ENCODE measurements around the gene ADGRD2.

Gene ADGRD2

GRCh38 chr9:124499216-124499615 is 49.0 kb downstream of the ADGRD2 start:
- DNase-seq: no peak

- DNase-seq: no peak
These were observed 50.0 kb downstream of the ADGRD2 start for GRCh38 chr9:124500028-124500795.

GRCh38 chr9:124500796-124501611 is 50.8 kb downstream of the ADGRD2 start:
- no peak for DNase-seq

GRCh38 chr9:124501771-124502320 is 51.6 kb downstream of the ADGRD2 start:
- DNase-seq: no peak

DNA sequence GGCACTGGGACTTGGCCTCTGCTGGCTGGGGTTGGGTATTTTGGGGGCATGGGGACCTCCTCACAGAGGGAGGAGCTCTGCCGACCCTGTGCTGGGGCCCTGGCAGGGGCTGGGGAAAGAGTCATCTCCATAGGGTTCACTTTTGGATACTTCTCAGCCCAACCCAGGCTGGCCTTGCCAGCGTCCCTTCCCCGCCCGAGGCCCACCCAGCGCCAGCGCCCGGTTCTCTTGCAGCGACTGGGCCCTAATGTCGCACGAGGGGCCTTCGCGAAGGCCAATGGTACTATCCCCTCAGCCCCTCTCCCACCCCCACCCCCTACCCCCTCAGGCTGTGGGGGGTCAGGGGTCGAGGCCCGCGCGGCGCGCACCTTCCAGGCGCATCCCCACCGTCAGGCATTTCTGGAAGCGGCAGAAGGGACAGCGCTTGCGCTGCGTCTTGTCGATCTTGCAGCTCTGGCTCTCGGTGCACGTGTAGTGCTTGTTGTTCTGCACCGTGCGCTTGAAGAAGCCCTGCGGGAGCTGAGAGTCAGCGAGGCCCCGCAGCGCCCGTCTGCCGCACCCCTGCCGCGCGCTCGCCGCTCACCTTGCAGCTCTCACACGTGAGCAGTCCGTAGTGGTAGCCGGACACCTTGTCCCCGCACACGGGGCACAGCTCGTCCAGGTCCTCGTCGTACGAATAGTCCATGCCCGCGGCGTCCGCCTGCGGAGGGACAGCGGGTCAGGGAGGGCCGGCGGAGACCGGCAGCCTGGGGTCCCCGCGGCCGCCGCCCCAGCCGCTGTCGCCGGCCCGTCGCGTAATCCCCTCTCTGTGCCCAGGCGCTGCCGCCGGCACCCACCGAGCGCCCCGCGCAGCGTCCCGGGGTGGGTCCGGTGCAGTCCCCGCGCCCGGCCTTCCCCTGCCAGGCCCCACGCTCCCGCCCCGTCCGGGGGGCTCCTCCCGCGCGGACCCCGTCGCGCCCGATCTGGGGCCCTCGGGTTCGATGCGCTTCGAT is 52.8 kb downstream of the ADGRD2 start:
- DNase-seq: no peak

- DNase-seq: no peak
These were observed 53.7 kb downstream of the ADGRD2 start for GRCh38 chr9:124503713-124504529.

- no peak for DNase-seq
These were observed 54.3 kb downstream of the ADGRD2 start for GRCh38 chr9:124504530-124505005.

GRCh38 chr9:124505006-124505900 is 55.0 kb downstream of the ADGRD2 start:
- DNase-seq: no peak

GRCh38 chr9:124505901-124506346 is 55.7 kb downstream of the ADGRD2 start:
- no peak for DNase-seq

DNA sequence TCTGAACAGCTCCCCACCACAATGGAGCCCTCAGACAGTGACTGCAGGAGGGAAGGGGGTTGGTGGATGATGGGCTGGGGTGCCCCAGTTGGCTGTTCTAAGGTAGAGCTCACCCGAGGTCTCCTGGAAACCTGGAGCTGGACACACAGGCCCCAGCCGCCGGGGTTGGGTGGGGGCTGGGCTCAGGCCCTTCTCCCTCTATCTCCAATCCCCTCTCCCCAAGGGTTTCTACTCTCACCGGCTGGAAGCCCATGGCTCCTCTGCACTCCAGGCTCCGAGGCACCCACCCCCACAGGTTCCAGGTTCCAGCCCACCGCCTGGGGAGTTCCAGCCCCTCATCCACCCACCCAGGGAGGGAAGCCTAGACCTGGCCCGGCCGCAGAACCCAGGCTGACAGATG is 56.2 kb downstream of the ADGRD2 start:
- DNase-seq: no peak

DNA sequence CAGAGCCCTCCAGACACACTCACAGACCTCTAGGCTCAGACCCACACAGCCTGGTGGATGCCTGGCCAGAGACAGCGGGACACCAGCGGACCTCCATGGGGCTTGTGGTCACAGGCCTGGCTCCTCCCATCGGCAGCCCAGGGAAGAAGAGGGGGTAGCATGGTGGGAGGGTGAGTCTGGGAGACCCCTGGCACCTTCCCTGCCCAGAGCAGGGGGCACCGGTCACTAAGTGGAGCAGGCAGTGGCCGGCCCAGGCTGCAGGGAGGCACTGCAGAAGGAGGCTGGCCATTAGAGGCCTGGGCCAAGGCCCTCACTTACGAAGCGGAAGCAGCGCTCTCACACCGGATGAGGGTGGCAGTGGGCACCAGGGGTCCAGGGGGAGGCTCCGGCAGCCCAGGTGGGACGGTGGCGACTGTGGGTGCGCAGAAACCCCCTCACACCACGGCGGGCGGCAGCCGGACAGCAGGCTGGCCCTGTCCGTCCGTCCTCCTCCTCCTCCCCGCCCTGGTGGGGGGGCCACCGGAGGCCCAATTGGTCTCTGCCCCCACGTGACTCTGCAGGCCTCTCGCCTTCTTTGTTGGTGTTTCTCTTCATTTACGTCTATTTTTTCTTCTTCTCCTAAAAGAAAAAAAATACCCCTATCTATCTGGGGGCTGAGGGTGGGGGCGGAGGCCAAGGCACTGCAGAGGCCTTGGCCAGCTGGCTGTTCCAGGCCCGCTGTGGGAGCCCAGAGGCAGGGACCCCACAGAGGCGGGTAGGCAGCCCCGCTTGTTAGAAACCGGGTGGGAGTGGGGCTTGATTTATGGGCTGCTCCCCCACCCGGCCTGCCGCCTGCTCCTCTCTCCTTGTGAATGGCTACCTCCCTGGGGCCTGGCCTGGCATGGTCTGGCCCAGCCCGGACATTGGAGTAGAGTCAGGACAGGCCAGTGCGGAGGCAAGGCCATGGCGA is 57.0 kb downstream of the ADGRD2 start, which contains the start of gene NR5A1:
NR5A1 (minus strand) TSS at position 469 of the 949 bp plus-strand sequence. CDS start 4,004 bp downstream, outside the sequence.
- DNase-seq: no peak

DNA sequence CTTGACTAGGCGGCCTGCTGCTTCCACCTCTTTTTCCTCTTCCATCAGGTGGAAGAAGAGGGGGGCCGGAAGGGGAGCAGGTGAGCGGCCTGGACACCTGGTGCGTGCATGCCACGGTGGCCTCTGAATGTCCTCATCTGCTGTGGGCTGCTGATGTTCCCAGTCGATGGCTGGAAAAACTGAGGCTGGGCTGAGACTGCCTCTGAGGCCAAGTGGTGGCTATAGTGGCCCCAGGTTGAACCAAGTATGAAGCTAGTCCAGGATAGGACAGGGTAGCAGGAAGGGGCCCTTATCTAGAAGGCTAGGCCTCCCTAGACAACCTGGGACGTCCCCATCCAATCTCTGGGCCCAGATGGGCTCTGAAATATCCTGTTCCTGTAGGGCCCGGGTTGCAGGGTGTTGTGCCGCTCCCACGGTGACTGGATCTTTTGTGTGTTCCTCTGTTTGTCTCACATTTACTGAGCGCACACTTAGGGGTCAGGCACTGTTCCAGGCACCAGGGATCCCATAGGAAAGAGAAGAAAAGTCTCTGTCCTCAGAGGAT is 57.7 kb downstream of the ADGRD2 start:
- DNase-seq: no peak

DNA sequence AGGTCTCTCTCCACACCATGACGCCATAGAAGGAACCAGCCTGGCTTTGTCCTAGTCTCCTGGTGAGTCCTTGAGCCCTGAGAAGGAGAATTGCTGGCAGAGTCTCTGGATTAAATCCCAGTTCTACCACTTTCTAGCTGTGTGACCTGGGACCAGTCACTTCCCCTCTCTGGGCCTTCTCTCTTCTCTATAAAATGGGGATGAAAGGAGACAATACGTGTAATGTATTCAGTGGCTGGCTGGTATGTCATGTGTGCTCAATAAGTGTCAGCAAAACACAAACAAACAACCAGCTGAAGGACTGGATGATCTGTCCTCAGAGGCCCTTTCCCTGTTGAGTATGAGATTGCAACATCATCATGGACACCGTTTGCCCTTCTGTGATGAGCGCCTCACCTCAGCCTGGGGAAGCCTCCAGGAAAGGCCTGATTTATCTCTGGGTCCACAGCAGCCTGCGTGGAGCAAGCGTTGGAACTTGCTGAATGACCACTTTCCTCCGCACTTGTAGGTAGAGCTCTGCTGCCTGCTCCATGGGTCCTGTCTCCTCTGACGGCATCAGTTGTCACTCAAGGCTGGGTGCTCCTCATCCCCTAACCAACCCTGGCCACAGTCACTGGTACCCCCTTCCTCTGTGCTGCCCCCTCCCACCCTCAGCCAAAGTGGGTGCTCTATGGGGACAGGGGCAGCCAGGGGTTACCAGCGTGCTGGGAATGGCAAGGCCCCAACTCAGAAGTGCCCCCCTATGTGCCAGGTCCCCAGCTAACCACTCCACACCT is 60.6 kb downstream of the ADGRD2 start:
- no peak for DNase-seq

DNA sequence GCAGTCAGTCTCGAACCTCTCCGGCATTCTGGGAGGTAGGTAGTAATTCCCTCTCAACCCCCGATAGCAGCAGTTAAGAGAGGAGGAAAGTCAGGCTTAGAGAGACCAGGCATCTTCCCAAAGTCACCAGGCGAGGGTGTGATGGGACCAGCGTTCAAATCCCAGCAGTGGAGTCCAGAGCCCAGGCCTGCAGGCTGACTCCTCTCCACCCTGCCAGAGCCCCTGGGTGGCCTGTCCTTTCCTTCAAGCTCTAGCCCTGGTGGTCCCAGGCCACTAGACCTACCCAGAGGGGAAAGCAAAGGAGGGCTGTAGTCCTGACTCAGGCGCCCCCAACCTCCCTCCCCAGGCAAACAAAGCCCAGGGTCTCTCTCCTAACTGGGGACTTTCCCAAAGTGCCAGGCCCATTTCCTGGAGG is 61.2 kb downstream of the ADGRD2 start:
- no peak for DNase-seq

DNA sequence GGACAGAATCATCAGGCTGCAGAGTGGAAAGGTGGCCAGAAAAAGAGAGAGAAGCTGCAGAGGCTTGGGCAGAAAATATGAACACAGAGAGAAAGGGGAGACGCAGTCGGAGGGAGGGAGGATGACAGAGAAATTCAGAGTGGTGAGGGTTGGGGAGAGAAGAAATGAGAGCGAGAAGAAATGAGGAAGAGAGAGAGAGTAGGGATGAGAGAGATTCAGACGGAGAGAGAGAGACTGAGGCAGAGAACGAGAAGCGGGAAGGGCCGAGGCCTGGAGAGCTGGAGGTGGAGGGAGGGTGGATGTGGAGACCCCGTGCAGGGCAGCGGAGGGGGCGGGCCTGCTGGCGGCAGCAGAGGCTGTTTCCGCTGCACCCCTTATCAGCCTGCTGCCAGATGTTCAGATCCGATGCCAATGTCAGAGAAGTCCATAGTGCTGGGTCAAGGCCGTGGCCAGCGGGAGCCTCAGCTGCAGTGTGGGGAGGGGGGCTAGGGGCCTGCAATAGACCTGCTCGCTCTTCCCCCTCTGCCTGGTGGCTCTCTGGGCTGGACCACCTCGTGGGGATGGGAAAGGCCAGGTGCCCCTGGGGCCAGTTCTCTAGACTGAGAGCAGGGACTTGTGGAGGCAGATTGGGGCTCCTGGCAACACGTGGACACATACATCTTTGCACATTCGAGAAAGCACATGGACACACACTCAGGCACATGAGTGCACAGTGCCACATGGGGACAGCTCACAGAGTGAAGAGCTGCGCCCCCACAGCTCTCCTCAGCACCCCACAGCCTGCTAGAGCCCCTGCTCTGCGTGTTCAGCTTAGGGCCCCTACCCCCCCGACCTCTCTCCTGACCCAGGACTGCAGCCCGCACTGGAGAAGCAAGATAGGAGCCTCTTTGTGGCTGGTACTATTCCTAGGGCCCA is 61.9 kb downstream of the ADGRD2 start:
- DNase-seq: no peak

GRCh38 chr9:124512806-124513204 is 62.6 kb downstream of the ADGRD2 start:
- no peak for DNase-seq

All from fibroblast of skin of abdomen (primary cell).